Measurements from ENCODE around the gene RIC1. TPM values are rescaled to one million over a fixed set of nuclear protein-coding genes. Genes with fewer than 3 reads are reported as not detected.

The RIC1 gene
- total and polyA plus RNA-seq, 2 of the 13 experiments (the other 11 are each of a cell fraction or from before 2014, with no cell fraction given): 18.2 to 19.0 TPM

DNA sequence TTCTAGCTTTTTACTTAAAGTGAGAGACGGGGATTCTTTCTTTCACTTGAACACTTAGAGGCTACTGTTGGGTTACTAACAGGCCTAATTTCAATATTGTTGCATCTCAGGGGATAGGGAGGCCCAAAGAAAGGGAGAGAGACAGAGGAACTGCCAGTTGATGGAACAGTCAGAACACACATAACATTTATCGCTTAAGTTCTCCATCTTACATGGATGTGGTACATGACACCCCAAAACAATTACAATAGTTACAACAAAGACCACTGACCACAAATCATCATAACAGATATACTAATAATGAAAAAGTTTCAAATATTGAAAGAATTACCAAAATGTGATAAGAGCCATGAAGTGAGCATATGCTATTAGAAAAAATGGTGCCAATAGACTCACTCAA lies 4.3 kb upstream of the RIC1 start:
- DNase-seq (ENCODE audit: low spot score) (no peak), FAIRE-seq (no peak), ATAC-seq (no peak)
- Histone ChIP-seq H3K27ac (ENCODE audit: extremely low read length, insufficient read depth, low read length) (no peak overlapping the region), H3K9ac (ENCODE audit: insufficient read depth, low read depth, low read length) (no peak overlapping the region), H4K20me1 (ENCODE audit: insufficient read depth, low read length) (no peaks in the 10 kb centered on the region), H3K9me3 (ENCODE audit: low read length) (no peaks in the 10 kb centered on the region), H2AFZ (ENCODE audit: low read length) (no peak overlapping the region), H3K79me2 (ENCODE audit: insufficient read depth, low read length) (peaks cover 2% of the 10 kb centered on the region), H3K4me3 (replicated peaks in 1 of 3; ENCODE audit: insufficient read depth in 1 of 3, low read depth in 2 of 3, low read length in 3 of 3) (no peak overlapping the region), H3K36me3 (replicated peaks in 1 of 2; ENCODE audit: control insufficient read depth in 1 of 2, insufficient read depth in 2 of 2, low read length in 2 of 2) (no peaks in the 10 kb centered on the region), H3K4me2 (ENCODE audit: low read depth, low read length) (no peak overlapping the region), H3K4me1 (ENCODE audit: insufficient read depth, low read length) (peaks cover 15% of the 10 kb centered on the region), H3K27me3 (ENCODE audit: control insufficient read depth in 1 of 2, insufficient read depth in 2 of 2, low read length in 2 of 2) (no peaks in the 10 kb centered on the region)
- ChIA-PET POLR2A (no interaction called here), CTCF (ENCODE audit: low intra/inter-chr PET ratio, low total read pairs) (no interaction called here)
- BruUV-seq (replicated peaks): no TSS peak
- intact Hi-C loops (cut with micrococcal nuclease; ENCODE audit: unreplicated experiment): loop anchor here (5.0 kb wide), 1 partner anchor 1273 kb away; no protein-coding TSS in a partner anchor
- TF ChIP-seq GABPB1 (CRISPR knock-in tag; IDR thresholded peaks at IDR 0.05) (no peak), ZFP90 (CRISPR knock-in tag; IDR thresholded peaks at IDR 0.05; ENCODE audit: borderline replicate concordance) (no peak), ETV6 (CRISPR knock-in tag; conservative IDR thresholded peaks at IDR 0.05) (no peak), EEA1 (CRISPR knock-in tag; IDR thresholded peaks at IDR 0.05; ENCODE audit: borderline replicate concordance) (no peak), RXRB (CRISPR knock-in tag; IDR thresholded peaks at IDR 0.05; ENCODE audit: borderline replicate concordance) (no peak), SRF (IDR thresholded peaks at IDR 0.05; ENCODE audit: low read depth, low read length) (no peak), ZFP82 (CRISPR knock-in tag; IDR thresholded peaks at IDR 0.05; ENCODE audit: borderline replicate concordance) (no peak), HCFC1 (IDR thresholded peaks at IDR 0.05; ENCODE audit: low read depth, low read length) (no peak), ZFX (CRISPR knock-in tag; IDR thresholded peaks at IDR 0.05; ENCODE audit: low read depth) (no peak), HOXA3 (CRISPR knock-in tag; IDR thresholded peaks at IDR 0.05) (no peak), ZBTB38 (CRISPR knock-in tag; IDR thresholded peaks at IDR 0.05) (no peak), ZSCAN29 (CRISPR knock-in tag; conservative IDR thresholded peaks at IDR 0.05) (no peak), AGO1 (IDR thresholded peaks at IDR 0.05; ENCODE audit: low read depth, low read length, poor library complexity, severe bottlenecking) (no peak), ZFY (CRISPR knock-in tag; IDR thresholded peaks at IDR 0.05) (no peak), BRCA1 (CRISPR knock-in tag; IDR thresholded peaks at IDR 0.05) (no peak), ZNF607 (CRISPR knock-in tag; IDR thresholded peaks at IDR 0.05; ENCODE audit: borderline replicate concordance) (no peak), ZNF263 (CRISPR knock-in tag; IDR thresholded peaks at IDR 0.05) (no peak)
- TF ChIP-seq, protein P1, sequence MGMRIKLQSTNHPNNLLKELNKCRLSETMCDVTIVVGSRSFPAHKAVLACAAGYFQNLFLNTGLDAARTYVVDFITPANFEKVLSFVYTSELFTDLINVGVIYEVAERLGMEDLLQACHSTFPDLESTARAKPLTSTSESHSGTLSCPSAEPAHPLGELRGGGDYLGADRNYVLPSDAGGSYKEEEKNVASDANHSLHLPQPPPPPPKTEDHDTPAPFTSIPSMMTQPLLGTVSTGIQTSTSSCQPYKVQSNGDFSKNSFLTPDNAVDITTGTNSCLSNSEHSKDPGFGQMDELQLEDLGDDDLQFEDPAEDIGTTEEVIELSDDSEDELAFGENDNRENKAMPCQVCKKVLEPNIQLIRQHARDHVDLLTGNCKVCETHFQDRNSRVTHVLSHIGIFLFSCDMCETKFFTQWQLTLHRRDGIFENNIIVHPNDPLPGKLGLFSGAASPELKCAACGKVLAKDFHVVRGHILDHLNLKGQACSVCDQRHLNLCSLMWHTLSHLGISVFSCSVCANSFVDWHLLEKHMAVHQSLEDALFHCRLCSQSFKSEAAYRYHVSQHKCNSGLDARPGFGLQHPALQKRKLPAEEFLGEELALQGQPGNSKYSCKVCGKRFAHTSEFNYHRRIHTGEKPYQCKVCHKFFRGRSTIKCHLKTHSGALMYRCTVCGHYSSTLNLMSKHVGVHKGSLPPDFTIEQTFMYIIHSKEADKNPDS (CRISPR knock-in tag; IDR thresholded peaks at IDR 0.05): no peak
- TF ChIP-seq, protein P2, sequence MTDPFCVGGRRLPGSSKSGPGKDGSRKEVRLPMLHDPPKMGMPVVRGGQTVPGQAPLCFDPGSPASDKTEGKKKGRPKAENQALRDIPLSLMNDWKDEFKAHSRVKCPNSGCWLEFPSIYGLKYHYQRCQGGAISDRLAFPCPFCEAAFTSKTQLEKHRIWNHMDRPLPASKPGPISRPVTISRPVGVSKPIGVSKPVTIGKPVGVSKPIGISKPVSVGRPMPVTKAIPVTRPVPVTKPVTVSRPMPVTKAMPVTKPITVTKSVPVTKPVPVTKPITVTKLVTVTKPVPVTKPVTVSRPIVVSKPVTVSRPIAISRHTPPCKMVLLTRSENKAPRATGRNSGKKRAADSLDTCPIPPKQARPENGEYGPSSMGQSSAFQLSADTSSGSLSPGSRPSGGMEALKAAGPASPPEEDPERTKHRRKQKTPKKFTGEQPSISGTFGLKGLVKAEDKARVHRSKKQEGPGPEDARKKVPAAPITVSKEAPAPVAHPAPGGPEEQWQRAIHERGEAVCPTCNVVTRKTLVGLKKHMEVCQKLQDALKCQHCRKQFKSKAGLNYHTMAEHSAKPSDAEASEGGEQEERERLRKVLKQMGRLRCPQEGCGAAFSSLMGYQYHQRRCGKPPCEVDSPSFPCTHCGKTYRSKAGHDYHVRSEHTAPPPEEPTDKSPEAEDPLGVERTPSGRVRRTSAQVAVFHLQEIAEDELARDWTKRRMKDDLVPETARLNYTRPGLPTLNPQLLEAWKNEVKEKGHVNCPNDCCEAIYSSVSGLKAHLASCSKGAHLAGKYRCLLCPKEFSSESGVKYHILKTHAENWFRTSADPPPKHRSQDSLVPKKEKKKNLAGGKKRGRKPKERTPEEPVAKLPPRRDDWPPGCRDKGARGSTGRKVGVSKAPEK (CRISPR knock-in tag; IDR thresholded peaks at IDR 0.05; ENCODE audit: borderline replicate concordance): no peak
- TF ChIP-seq, protein P3, sequence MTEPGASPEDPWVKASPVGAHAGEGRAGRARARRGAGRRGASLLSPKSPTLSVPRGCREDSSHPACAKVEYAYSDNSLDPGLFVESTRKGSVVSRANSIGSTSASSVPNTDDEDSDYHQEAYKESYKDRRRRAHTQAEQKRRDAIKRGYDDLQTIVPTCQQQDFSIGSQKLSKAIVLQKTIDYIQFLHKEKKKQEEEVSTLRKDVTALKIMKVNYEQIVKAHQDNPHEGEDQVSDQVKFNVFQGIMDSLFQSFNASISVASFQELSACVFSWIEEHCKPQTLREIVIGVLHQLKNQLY (CRISPR knock-in tag; IDR thresholded peaks at IDR 0.05): no peak
- in situ Hi-C loops (cut with HindIII; ENCODE audit: extremely low pct_ligation_motif_present, low pct_unique_long_range_greater_than_20kb): no loop called here
- 96% methylated on average over 2 of the region's 2 CpGs for WGBS (ENCODE audit: low lambda C conversion rate)
